Activated T-cell treated with anti-CD3 and anti-CD28 coated beads, Interleukin-2, amount 50 U/mL, for 48 hours (primary cell): ENCODE measurements around the gene SGCE.

ENCODE experiments used
- DNase-seq, 2 experiments: peaks; one replicate each; pipeline ENCODE4 v3.0.0-alpha.2; 2020

Gene SGCE

GRCh38 chr7:94562525-94562924, 93.4 kb downstream of the SGCE start:
- no peak for DNase-seq

GRCh38 chr7:94561841-94562514, 94.0 kb downstream of the SGCE start:
- no peak for DNase-seq

GRCh38 chr7:94559972-94560371, 96.0 kb downstream of the SGCE start:
- DNase-seq = no peak

GRCh38 chr7:94557215-94557614, 98.7 kb downstream of the SGCE start:
- no peak for DNase-seq

- no peak for DNase-seq
These were observed 99.9 kb downstream of the SGCE start for GRCh38 chr7:94556028-94556427.

- DNase-seq = no peak
These were observed 108.8 kb downstream of the SGCE start for GRCh38 chr7:94547126-94547525.

GRCh38 chr7:94540428-94540827, 115.5 kb downstream of the SGCE start:
- no peak for DNase-seq
